Measurements from ENCODE around the gene PSMD13. TPM values are rescaled to one million over a fixed set of nuclear protein-coding genes. Genes with fewer than 3 reads are reported as not detected.
A peak's percentile ranks its signal among the peaks of the same experiment; 100 is the strongest.

PSMD13 gene
- total RNA-seq, 1 donor from 2014 or later, result 146 TPM

DNA sequence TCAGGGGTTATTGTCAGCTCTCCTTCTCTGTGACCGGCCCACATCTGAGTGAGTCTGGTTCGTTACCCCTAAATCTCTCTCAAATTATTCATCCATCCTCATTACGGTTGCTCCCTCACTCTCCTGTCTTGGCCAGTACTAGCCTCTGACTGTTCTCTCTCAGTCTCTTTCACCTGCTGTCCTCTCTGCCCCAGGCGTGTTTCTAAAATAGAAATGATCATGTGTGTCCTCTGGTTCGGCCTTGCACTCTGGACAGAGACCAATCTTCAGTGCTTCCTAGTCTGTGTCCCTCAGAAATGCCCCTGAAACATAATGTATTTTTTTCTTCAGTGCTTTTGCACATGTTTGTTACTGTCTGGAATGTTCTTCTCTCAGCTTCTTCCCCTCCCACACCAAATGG, 4.9 kb downstream of the PSMD13 start:
- Mint-ChIP-seq H3K27ac (ENCODE audit: unreplicated experiment) (no peak overlapping the region), H3K27me3 (ENCODE audit: low read depth) (no peaks in the 10 kb centered on the region), H3K4me1 (peaks cover 18% of the 10 kb centered on the region), H3K9me3 (no peaks in the 10 kb centered on the region), H3K4me3 (peak overlapping the region; percentile 3), H3K36me3 (ENCODE audit: low read depth) (peaks cover 8% of the 10 kb centered on the region)
- DNase-seq (ENCODE audit: low read depth, low spot score), result no peak
- TF ChIP-seq, protein P1, sequence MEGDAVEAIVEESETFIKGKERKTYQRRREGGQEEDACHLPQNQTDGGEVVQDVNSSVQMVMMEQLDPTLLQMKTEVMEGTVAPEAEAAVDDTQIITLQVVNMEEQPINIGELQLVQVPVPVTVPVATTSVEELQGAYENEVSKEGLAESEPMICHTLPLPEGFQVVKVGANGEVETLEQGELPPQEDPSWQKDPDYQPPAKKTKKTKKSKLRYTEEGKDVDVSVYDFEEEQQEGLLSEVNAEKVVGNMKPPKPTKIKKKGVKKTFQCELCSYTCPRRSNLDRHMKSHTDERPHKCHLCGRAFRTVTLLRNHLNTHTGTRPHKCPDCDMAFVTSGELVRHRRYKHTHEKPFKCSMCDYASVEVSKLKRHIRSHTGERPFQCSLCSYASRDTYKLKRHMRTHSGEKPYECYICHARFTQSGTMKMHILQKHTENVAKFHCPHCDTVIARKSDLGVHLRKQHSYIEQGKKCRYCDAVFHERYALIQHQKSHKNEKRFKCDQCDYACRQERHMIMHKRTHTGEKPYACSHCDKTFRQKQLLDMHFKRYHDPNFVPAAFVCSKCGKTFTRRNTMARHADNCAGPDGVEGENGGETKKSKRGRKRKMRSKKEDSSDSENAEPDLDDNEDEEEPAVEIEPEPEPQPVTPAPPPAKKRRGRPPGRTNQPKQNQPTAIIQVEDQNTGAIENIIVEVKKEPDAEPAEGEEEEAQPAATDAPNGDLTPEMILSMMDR (conservative IDR thresholded peaks at IDR 0.05), result no peak

DNA sequence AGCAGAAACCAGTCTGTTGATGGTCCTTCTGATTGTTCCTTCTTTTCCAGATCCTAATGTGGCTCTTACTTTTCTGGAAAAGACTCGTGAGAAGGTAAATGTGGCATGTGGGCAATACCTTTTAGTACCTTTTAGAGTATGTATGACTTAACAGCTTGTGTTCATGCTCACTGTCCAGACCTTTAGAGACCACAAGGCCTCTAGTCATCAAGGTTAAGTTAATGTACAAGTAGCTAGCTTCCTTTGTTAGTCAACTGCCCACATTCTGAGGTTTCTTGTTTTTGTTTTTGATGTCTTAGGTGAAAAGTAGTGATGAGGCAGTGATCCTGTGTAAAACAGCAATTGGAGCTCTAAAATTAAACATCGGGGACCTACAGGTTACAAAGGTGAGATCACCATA, 7.6 kb downstream of the PSMD13 start:
- peaks cover 17% of the 10 kb centered on the region for H3K36me3 Mint-ChIP-seq (ENCODE audit: low read depth)
- DNase-seq (ENCODE audit: low read depth, low spot score), result no peak

DNA sequence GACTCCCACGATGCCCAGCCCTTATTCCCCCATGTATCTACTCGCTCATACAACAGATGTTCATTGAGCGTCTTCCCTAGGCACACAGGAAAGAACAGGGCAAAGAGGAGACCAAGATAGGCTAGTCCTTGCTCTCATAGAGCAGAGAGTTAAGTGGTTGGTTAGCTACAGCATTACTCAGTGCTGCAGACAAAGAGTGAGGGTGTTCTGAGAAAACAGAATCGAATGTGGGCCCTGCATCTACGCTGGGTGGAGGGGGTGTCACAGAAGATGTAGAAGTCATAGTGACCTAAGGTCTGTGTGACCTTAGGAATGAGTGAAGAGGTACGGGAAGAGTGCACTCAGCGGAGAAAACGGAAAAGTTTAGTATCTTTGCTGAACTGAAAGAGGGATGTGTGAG, 12.3 kb downstream of the PSMD13 start:
- peaks cover 4% of the 10 kb centered on the region for H3K4me1 Mint-ChIP-seq
- H3K36me3 Mint-ChIP-seq (ENCODE audit: low read depth), result peaks cover 21% of the 10 kb centered on the region

More for the DNA sequence above, 7.6 kb downstream of the PSMD13 start:
- no peaks in the 10 kb centered on the region for H3K9me3 Mint-ChIP-seq
- no peak overlapping the region for H3K27ac Mint-ChIP-seq (ENCODE audit: unreplicated experiment)
- no peak overlapping the region for H3K4me3 Mint-ChIP-seq
- no peaks in the 10 kb centered on the region for H3K27me3 Mint-ChIP-seq (ENCODE audit: low read depth)
- TF ChIP-seq, protein P1 (conservative IDR thresholded peaks at IDR 0.05), result no peak
- no peaks in the 10 kb centered on the region for H3K4me1 Mint-ChIP-seq

DNA sequence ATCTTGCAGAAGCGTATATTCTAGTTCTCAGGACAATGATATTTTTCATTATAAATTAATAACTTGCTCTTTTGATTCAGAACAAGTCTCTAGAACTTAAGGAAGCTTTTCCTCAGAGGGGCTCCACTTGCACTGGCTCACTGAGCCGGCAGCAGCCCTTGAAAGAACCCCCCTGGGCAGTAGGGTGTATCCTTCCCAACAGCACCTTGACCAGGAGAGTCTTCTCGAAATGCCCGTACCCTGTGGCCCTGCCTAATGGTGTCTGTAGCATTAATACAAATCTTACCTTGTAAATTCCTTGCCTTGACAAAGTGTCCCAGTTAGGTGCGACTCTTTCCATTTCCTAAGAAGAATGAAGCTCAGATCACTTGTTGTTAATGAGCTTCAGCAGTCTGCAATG, 13.5 kb downstream of the PSMD13 start:
- Mint-ChIP-seq H3K36me3 (ENCODE audit: low read depth) (peaks cover 19% of the 10 kb centered on the region), H3K4me3 (no peak overlapping the region), H3K9me3 (no peaks in the 10 kb centered on the region), H3K27ac (ENCODE audit: unreplicated experiment) (no peak overlapping the region), H3K27me3 (ENCODE audit: low read depth) (no peaks in the 10 kb centered on the region), H3K4me1 (peaks cover 4% of the 10 kb centered on the region)
- DNase-seq (ENCODE audit: low read depth, low spot score), result no peak
- TF ChIP-seq, protein P1 (conservative IDR thresholded peaks at IDR 0.05), result no peak

More for the DNA sequence above, 12.3 kb downstream of the PSMD13 start:
- Mint-ChIP-seq H3K27me3 (ENCODE audit: low read depth) (no peaks in the 10 kb centered on the region), H3K27ac (ENCODE audit: unreplicated experiment) (no peak overlapping the region), H3K9me3 (no peaks in the 10 kb centered on the region), H3K4me3 (no peak overlapping the region)
- DNase-seq (ENCODE audit: low read depth, low spot score), result no peak
- TF ChIP-seq, protein P1 (conservative IDR thresholded peaks at IDR 0.05), result no peak

DNA sequence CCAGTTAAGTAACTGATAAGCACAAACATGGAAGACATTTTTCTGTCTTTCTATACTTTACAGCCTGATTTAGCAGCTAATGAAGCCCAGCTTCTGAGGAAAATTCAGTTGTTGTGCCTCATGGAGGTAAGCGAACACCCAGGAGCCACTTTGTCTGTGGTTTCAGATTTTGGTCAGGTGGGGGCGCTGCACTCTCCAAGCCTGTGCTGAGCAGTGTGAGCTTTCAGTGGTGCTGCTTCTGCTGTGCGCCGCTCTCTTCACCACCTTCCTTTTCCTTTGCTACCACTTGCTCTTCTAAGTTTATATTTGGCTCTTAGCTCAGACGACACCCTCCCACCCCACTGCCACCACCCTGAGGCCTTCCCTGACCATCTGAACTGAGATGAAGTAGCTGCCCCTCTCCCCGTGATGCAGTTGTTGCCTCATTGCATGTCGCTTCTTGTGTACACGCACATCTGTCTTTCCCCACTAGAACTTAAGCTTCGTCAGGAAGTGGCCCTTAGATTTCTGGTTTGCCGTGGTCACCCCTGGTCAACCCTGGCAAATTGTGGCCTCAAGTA, 14.0 kb downstream of the PSMD13 start:
- peaks cover 21% of the 10 kb centered on the region for H3K36me3 Mint-ChIP-seq (ENCODE audit: low read depth)
- no peak overlapping the region for H3K27ac Mint-ChIP-seq (ENCODE audit: unreplicated experiment)
- H3K4me3 Mint-ChIP-seq, result no peak overlapping the region
- peak; percentile 57 for DNase-seq (ENCODE audit: low read depth, low spot score)
- no peaks in the 10 kb centered on the region for H3K9me3 Mint-ChIP-seq
- peaks cover 4% of the 10 kb centered on the region for H3K4me1 Mint-ChIP-seq
- TF ChIP-seq, protein P1 (conservative IDR thresholded peaks at IDR 0.05), result peak; percentile 74
- peaks cover 2% of the 10 kb centered on the region for H3K27me3 Mint-ChIP-seq (ENCODE audit: low read depth)
